CD14-positive monocyte (primary cell): Measurements from ENCODE around the gene ING2. TPM values are rescaled to one million over a fixed set of nuclear protein-coding genes. Genes with fewer than 3 reads are reported as not detected.

Experiments
- DNase-seq, 3 donors: peaks; one replicate each; pipeline ENCODE4 v3.0.0-alpha.2; 2011 to 2022
- H2AFZ ChIP-seq: 2 replicates; pipeline ENCODE4 v1.6.0; 2012; ENCODE audit warnings: mild to moderate bottlenecking, low read depth, low read length, inconsistent platforms; ENCODE audit not compliant: insufficient read depth, poor library complexity, severe bottlenecking
- H3K27ac ChIP-seq, 2 donors: 1 replicate in 1 of 2; 2 replicates in 1 of 2; pipeline ENCODE4 v1.5.1; 2012 to 2013; ENCODE audit warnings: low read length in 2 of 2, control low read depth in 1 of 2, inconsistent platforms in 1 of 2, low read depth in 1 of 2, mild to moderate bottlenecking in 1 of 2
- H3K27me3 ChIP-seq, 2 donors: one replicate each; pipeline versions ENCODE4 v1.6.0 to v1.6.1; 2011 to 2013; ENCODE audit warnings: low read length in 2 of 2; ENCODE audit not compliant: control insufficient read depth in 2 of 2, insufficient read depth in 2 of 2
- H3K36me3 ChIP-seq, 2 donors: replicated peaks in 1 of 2; 1 replicate in 1 of 2; 2 replicates in 1 of 2; pipeline versions ENCODE4 v1.5.1 to v1.6.1; 2012 to 2013; ENCODE audit warnings: low read length in 2 of 2, control low read depth in 1 of 2, inconsistent platforms in 1 of 2, mild to moderate bottlenecking in 1 of 2; ENCODE audit not compliant: insufficient read depth in 2 of 2, control insufficient read depth in 1 of 2
- H3K4me1 ChIP-seq, 2 donors: 1 replicate in 1 of 2; 2 replicates in 1 of 2; pipeline versions ENCODE4 v1.5.1 to v1.6.1; 2012 to 2013; ENCODE audit warnings: low read length in 2 of 2, control low read depth in 1 of 2, inconsistent platforms in 1 of 2, mild to moderate bottlenecking in 1 of 2, moderate library complexity in 1 of 2; ENCODE audit not compliant: insufficient read depth in 2 of 2, control insufficient read depth in 1 of 2
- H3K4me2 ChIP-seq: replicated peaks from 2 replicates; pipeline ENCODE3; 2012; ENCODE audit warnings: low read length, moderate library complexity, mild to moderate bottlenecking; ENCODE audit not compliant: poor library complexity, severe bottlenecking; ENCODE audit errors: extremely low read depth
- H3K4me3 ChIP-seq, 3 experiments: fragments of 200-600 bp in 1 of 3; sonication (generic) in 1 of 3; replicated peaks in 1 of 3; 1 replicate in 2 of 3; 2 replicates in 1 of 3; pipeline ENCODE4 v1.5.1; 2011 to 2013; ENCODE audit warnings: low read length in 3 of 3, mild to moderate bottlenecking in 3 of 3, control low read depth in 2 of 3, low read depth in 2 of 3, inconsistent platforms in 1 of 3, moderate library complexity in 1 of 3
- H3K79me2 ChIP-seq: 2 replicates; pipeline ENCODE4 v1.6.0; 2012; ENCODE audit warnings: mild to moderate bottlenecking, control low read depth, inconsistent platforms, low read length, moderate library complexity; ENCODE audit not compliant: insufficient read depth
- H3K9ac ChIP-seq: 2 replicates; pipeline ENCODE4 v1.6.0; 2017; ENCODE audit warnings: low read length, mild to moderate bottlenecking; ENCODE audit not compliant: insufficient read depth, poor library complexity, severe bottlenecking
- H3K9me3 ChIP-seq, 2 donors: replicated peaks in 1 of 2; 1 replicate in 1 of 2; 2 replicates in 1 of 2; pipeline versions ENCODE4 v1.5.1 to v1.6.1; 2012 to 2013; ENCODE audit warnings: low read length in 2 of 2, control low read depth in 1 of 2; ENCODE audit not compliant: control insufficient read depth in 1 of 2, insufficient read depth in 1 of 2
- H4K20me1 ChIP-seq: 2 replicates; pipeline ENCODE4 v1.6.0; 2012; ENCODE audit warnings: mild to moderate bottlenecking, low read length, control low read depth, moderate library complexity; ENCODE audit not compliant: insufficient read depth
- H3K27ac Mint-ChIP-seq, 7 donors: one replicate each; pipeline ENCODE4 v1.8.0; 2020; ENCODE audit warnings: mild to moderate bottlenecking in 7 of 7, mixed read lengths in 7 of 7, moderate library complexity in 6 of 7, inconsistent platforms in 2 of 7
- H3K27me3 Mint-ChIP-seq, 3 donors: one replicate each; pipeline ENCODE4 v1.8.0; 2021 to 2022; ENCODE audit warnings: low read depth in 3 of 3, mild to moderate bottlenecking in 3 of 3, mixed read lengths in 3 of 3, moderate library complexity in 3 of 3, inconsistent platforms in 1 of 3
- H3K36me3 Mint-ChIP-seq, 2 donors: one replicate each; pipeline ENCODE4 v1.8.0; 2020; ENCODE audit warnings: mixed read lengths in 2 of 2, inconsistent platforms in 1 of 2, mild to moderate bottlenecking in 1 of 2
- H3K4me1 Mint-ChIP-seq: one replicate; pipeline ENCODE4 v1.8.0; 2020; ENCODE audit warnings: mild to moderate bottlenecking, mixed read lengths
- H3K4me3 Mint-ChIP-seq, 2 donors: one replicate each; pipeline ENCODE4 v1.8.0; 2020; ENCODE audit warnings: mild to moderate bottlenecking in 2 of 2, mixed read lengths in 2 of 2, moderate library complexity in 1 of 2
- H3K9me3 Mint-ChIP-seq, 7 donors: one replicate each; pipeline ENCODE4 v1.8.0; 2020 to 2022; ENCODE audit warnings: mixed read lengths in 7 of 7, mild to moderate bottlenecking in 6 of 7, moderate library complexity in 6 of 7, inconsistent platforms in 2 of 7
- CTCF ChIP-seq: fragments of 200-600 bp; IDR thresholded peaks from one replicate; pipeline ENCODE4 v1.8.0; 2022; ENCODE audit warnings: antibody characterized with exemption, mild to moderate bottlenecking
- WGBS: methylation state at CpG from one replicate; pipeline ENCODE4 v1.1.5; 2013; ENCODE audit warnings: missing lambda C conversion rate; ENCODE audit not compliant: insufficient coverage; 5-methylcytosine and 5-hydroxymethylcytosine counted together
- intact Hi-C, 2 donors: fragments of 100-400 bp; cut with micrococcal nuclease; formaldehyde crosslinking; loops; one replicate each; pipeline versions ENCODE4 v1.15.0 to v1.15.1; 2023
- polyA plus RNA-seq, 3 donors: library from polyadenylated mRNA; depleted of rRNA in 1 of 3; unstranded in 2 of 3; stranded (reverse) in 1 of 3; fragments of 300-500 nt in 2 of 3; fragments of >200 nt in 1 of 3; fragmentation: Illumina TruSeq in 2 of 3; gene quantifications; 1 replicate in 2 of 3; 2 replicates in 1 of 3; pipeline ENCODE4 v1.2.3, GENCODE V29; 2012 to 2021

Gene ING2
- polyA plus RNA-seq, 3 donors, result 6.6 to 12.2 (median 10.5) TPM

DNA sequence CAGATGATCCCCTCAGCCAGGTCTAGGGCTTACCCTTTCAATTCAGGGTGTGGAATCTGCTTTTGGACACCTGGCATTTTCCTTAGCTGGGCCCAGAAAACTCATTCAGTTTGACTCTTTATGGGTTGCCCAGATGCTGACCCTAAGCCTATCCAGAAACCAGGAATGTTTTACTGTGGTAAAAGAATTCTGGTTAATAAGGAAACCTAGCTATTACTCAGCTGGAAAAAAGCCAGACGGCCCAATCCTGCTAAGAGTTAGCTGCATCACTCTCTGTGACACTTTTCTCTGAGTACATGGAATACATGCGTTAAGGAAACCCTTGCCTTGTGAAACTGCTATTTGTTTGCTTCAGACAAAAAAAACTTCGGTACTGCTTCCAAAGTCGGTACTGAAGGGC lies 28.0 kb downstream of the ING2 start:
- no peaks in the 10 kb centered on the region for H3K36me3 Mint-ChIP-seq
- Histone ChIP-seq H2AFZ (no peak overlapping the region), H4K20me1 (no peaks in the 10 kb centered on the region), H3K4me1 (no peaks in the 10 kb centered on the region), H3K9me3 (no peaks in the 10 kb centered on the region), H3K79me2 (no peaks in the 10 kb centered on the region), H3K36me3 (no peaks in the 10 kb centered on the region), H3K4me3 (no peak overlapping the region), H3K4me2 (no peak overlapping the region), H3K27me3 (peaks cover 0 to 3% of the 10 kb centered on the region in 2 donors), H3K27ac (no peak overlapping the region), H3K9ac (no peak overlapping the region)
- no peak for DNase-seq
- H3K4me3 Mint-ChIP-seq, result no peak overlapping the region
- intact Hi-C loops, result no loop called here
- no peak for TF ChIP-seq CTCF
- WGBS, result 60% methylated on average over 1 of the region's 4 CpGs
- peak overlapping the region in 1 of 7 donors; percentile 51 for H3K27ac Mint-ChIP-seq
- no peaks in the 10 kb centered on the region for H3K4me1 Mint-ChIP-seq
- H3K27me3 Mint-ChIP-seq, result peaks cover 2 to 6% (median 4%) of the 10 kb centered on the region in 3 donors
- peaks cover 0 to 3% (median 0%) of the 10 kb centered on the region in 7 donors for H3K9me3 Mint-ChIP-seq

- H3K36me3 ChIP-seq, result no peaks in the 10 kb centered on the region
- no peak overlapping the region for H3K4me2 ChIP-seq
- no peak for TF ChIP-seq CTCF
- Mint-ChIP-seq H3K9me3 (peaks cover 0 to 3% (median 0%) of the 10 kb centered on the region in 7 donors), H3K27ac (no peak overlapping the region), H3K4me1 (no peaks in the 10 kb centered on the region), H3K27me3 (peaks cover 2 to 5% (median 5%) of the 10 kb centered on the region in 3 donors), H3K36me3 (no peaks in the 10 kb centered on the region), H3K4me3 (no peak overlapping the region)
- WGBS, result 68% methylated on average over 11 of the region's 23 CpGs
- no peak overlapping the region for H3K27ac ChIP-seq
- intact Hi-C loops, result no loop called here
- H3K9ac ChIP-seq, result no peak overlapping the region
- no peaks in the 10 kb centered on the region for H4K20me1 ChIP-seq
- H3K4me3 ChIP-seq, result no peak overlapping the region
- H3K27me3 ChIP-seq, result peaks cover 0 to 3% of the 10 kb centered on the region in 2 donors
- DNase-seq, result no peak
- no peaks in the 10 kb centered on the region for H3K79me2 ChIP-seq
- H3K4me1 ChIP-seq, result no peaks in the 10 kb centered on the region
- no peaks in the 10 kb centered on the region for H3K9me3 ChIP-seq
- no peak overlapping the region for H2AFZ ChIP-seq
These were observed 28.8 kb downstream of the ING2 start for GRCh38 chr4:183533698-183534097.
